Suppressor macrophage treated with lipopolysaccharide for 1 hour (primary cell): ENCODE measurements around the gene CIB4.
A peak's percentile ranks its signal among the peaks of the same experiment; 100 is the strongest.
"Not testable (repeated sequence)": the region's sequence is repeated elsewhere in the genome, so short reads cannot be mapped to it uniquely, and the experiment has no call there.

ENCODE experiments used
- DNase-seq, 3 donors: peaks; one replicate each; pipeline ENCODE4 v3.0.0-alpha.2; 2020 to 2022

Gene CIB4

GRCh38 chr2:26580151-26580550 is 61.0 kb downstream of the CIB4 start:
- DNase-seq, result no peak

GRCh38 chr2:26579723-26580040 is 61.5 kb downstream of the CIB4 start:
- no peak for DNase-seq

GRCh38 chr2:26579025-26579722 is 62.0 kb downstream of the CIB4 start:
- no peak for DNase-seq

- DNase-seq, result no peak
Observed at GRCh38 chr2:26578581-26578980, 62.6 kb downstream of the CIB4 start.

GRCh38 chr2:26578113-26578458 is 63.1 kb downstream of the CIB4 start:
- no peak for DNase-seq

GRCh38 chr2:26577442-26578112 is 63.6 kb downstream of the CIB4 start:
- peak; percentile 75 to 84 (median 82) for DNase-seq

GRCh38 chr2:26576565-26577441 is 64.4 kb downstream of the CIB4 start:
- no peak for DNase-seq

- DNase-seq, result no peak
Observed at GRCh38 chr2:26575836-26576564, 65.2 kb downstream of the CIB4 start.

- no peak for DNase-seq
Observed at GRCh38 chr2:26574900-26575560, 66.1 kb downstream of the CIB4 start.

GRCh38 chr2:26574066-26574899 is 66.9 kb downstream of the CIB4 start:
- DNase-seq, result no peak

GRCh38 chr2:26573241-26573925 is 67.8 kb downstream of the CIB4 start:
- DNase-seq, result no peak

- DNase-seq, result no peak
Observed at GRCh38 chr2:26572591-26572990, 68.6 kb downstream of the CIB4 start.

- no peak for DNase-seq
Observed at GRCh38 chr2:26571316-26571715, 69.8 kb downstream of the CIB4 start.

- no peak for DNase-seq
Observed at GRCh38 chr2:26570083-26570430, 71.1 kb downstream of the CIB4 start.

- no peak for DNase-seq
Observed at GRCh38 chr2:26569216-26570082, 71.7 kb downstream of the CIB4 start.

GRCh38 chr2:26568076-26568890 is 72.9 kb downstream of the CIB4 start:
- DNase-seq, result no peak

- no peak for DNase-seq
Observed at GRCh38 chr2:26567534-26567933, 73.6 kb downstream of the CIB4 start.

GRCh38 chr2:26566731-26567130 is 74.4 kb downstream of the CIB4 start:
- DNase-seq, result not testable (repeated sequence)

GRCh38 chr2:26566081-26566375 is 75.1 kb downstream of the CIB4 start:
- no peak for DNase-seq
